Measurements from ENCODE around the gene ZSWIM4. TPM values are rescaled to one million over a fixed set of nuclear protein-coding genes. Genes with fewer than 3 reads are reported as not detected.
A peak's percentile ranks its signal among the peaks of the same experiment; 100 is the strongest.
"Not testable (repeated sequence)": the region's sequence is repeated elsewhere in the genome, so short reads cannot be mapped to it uniquely, and the experiment has no call there.

ZSWIM4 gene
- total RNA-seq, 1 donor from 2014 or later = 9.5 TPM

DNA sequence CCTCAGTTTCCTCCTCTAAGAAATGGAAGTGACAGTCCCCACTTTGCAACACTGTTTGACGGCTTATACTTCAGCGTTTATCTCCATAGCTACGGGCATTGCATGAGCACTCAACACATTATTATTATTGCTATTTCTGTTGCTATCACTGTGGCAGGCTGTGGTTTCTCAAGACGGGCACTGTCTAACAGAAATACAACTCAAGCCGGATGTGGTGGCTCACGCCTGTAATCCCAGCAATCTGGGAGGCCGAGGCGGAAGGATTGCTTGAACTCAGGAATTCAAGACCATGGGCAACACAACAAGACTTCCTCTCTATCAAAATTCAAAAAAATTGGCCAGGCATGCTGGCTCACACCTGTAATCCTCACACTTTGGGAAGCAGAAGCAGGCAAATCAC is 4.9 kb upstream of the ZSWIM4 start:
- Mint-ChIP-seq H3K9me3 (ENCODE audit: low read depth) (no peaks in the 10 kb centered on the region), H3K4me1 (ENCODE audit: low read depth) (peaks cover 48% of the 10 kb centered on the region), H3K27ac (ENCODE audit: unreplicated experiment) (peak overlapping the region; percentile 69), H3K4me3 (ENCODE audit: unreplicated experiment) (no peak overlapping the region), H3K36me3 (ENCODE audit: low read depth) (no peaks in the 10 kb centered on the region), H3K27me3 (ENCODE audit: low read depth) (no peaks in the 10 kb centered on the region)
- no peak for TF ChIP-seq CTCF (IDR thresholded peaks at IDR 0.05)
- no peak for DNase-seq (ENCODE audit: low spot score)

- H3K27ac Mint-ChIP-seq (ENCODE audit: unreplicated experiment) = peak overlapping the region; percentile 98
- H3K4me3 Mint-ChIP-seq (ENCODE audit: unreplicated experiment); H3K36me3 Mint-ChIP-seq (ENCODE audit: low read depth); H3K27me3 Mint-ChIP-seq (ENCODE audit: low read depth); DNase-seq (ENCODE audit: low spot score); H3K9me3 Mint-ChIP-seq (ENCODE audit: low read depth): not testable (repeated sequence)
- peaks cover 58% of the 10 kb centered on the region for H3K4me1 Mint-ChIP-seq (ENCODE audit: low read depth)
These were observed 1.9 kb upstream of the ZSWIM4 start for GRCh38 chr19:13793317-13793716.

DNA sequence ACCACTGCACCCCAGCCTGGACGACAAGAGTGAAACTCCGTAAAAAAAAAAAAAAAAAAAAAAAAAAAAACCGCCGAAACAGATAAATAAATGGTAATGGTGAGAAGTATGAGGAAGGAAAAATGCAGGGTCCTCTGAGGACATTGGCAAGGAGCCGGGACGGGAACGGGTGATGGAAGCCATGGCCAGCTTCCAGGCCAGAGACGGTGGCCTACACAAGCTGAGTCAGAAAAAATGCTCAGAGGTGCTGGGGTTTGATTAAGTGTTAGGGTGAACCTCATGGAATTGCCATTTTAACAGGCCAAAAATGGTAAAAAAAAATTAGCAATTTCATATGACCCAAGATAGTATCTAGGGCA is 866 bp upstream of the ZSWIM4 start:
- H3K4me1 Mint-ChIP-seq (ENCODE audit: low read depth) = peaks cover 50% of the 10 kb centered on the region
- DNase-seq (ENCODE audit: low spot score) = no peak
- peak overlapping the region; percentile 97 for H3K4me3 Mint-ChIP-seq (ENCODE audit: unreplicated experiment)
- H3K27me3 Mint-ChIP-seq (ENCODE audit: low read depth) = no peaks in the 10 kb centered on the region
- TF ChIP-seq CTCF (IDR thresholded peaks at IDR 0.05) = no peak
- H3K36me3 Mint-ChIP-seq (ENCODE audit: low read depth) = no peaks in the 10 kb centered on the region
- H3K9me3 Mint-ChIP-seq (ENCODE audit: low read depth) = no peaks in the 10 kb centered on the region
- peak overlapping the region; percentile 98 for H3K27ac Mint-ChIP-seq (ENCODE audit: unreplicated experiment)

DNA sequence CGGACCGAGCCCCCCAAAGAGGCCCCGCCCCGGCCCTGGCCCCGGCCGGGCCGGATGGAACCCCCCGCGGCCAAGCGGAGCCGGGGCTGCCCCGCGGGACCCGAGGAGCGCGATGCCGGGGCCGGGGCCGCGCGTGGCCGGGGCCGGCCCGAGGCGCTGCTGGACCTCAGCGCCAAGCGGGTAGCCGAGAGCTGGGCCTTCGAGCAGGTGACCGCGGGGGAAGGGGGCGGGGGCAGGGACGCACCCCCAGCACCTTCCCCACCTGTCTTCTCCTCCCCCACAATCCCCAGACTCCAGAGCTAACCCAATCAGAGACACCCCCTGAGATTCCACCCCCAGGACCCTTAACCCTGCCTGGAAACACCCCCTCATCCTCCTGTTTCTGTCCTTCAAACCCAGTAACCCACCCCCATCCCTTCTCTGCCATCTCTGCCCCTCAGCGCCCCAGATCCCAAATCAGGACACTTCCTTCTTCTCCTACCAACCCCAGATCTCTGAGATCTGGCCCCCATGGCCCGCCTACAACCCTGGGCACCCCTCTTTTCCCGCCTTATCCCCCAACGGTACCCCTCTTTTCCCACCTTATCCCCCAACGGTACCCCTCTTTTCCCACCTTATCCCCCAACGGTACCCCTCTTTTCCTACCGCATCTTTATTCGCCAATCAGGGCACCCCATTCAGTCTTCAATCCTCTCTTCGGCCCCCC is 505 bp downstream of the ZSWIM4 start:
- no peaks in the 10 kb centered on the region for H3K9me3 Mint-ChIP-seq (ENCODE audit: low read depth)
- peak overlapping the region; percentile 97 for H3K4me3 Mint-ChIP-seq (ENCODE audit: unreplicated experiment)
- TF ChIP-seq CTCF (IDR thresholded peaks at IDR 0.05) = no peak
- peaks cover 43% of the 10 kb centered on the region for H3K4me1 Mint-ChIP-seq (ENCODE audit: low read depth)
- no peaks in the 10 kb centered on the region for H3K36me3 Mint-ChIP-seq (ENCODE audit: low read depth)
- H3K27ac Mint-ChIP-seq (ENCODE audit: unreplicated experiment) = peak overlapping the region; percentile 94
- DNase-seq (ENCODE audit: low spot score) = no peak
- H3K27me3 Mint-ChIP-seq (ENCODE audit: low read depth) = no peaks in the 10 kb centered on the region

GRCh38 chr19:13796301-13797057 is 1.2 kb downstream of the ZSWIM4 start:
- H3K27ac Mint-ChIP-seq (ENCODE audit: unreplicated experiment) = peak overlapping the region; percentile 94
- no peaks in the 10 kb centered on the region for H3K9me3 Mint-ChIP-seq (ENCODE audit: low read depth)
- peaks cover 43% of the 10 kb centered on the region for H3K4me1 Mint-ChIP-seq (ENCODE audit: low read depth)
- H3K27me3 Mint-ChIP-seq (ENCODE audit: low read depth) = no peaks in the 10 kb centered on the region
- no peak for DNase-seq (ENCODE audit: low spot score)
- H3K36me3 Mint-ChIP-seq (ENCODE audit: low read depth) = peaks cover 7% of the 10 kb centered on the region
- H3K4me3 Mint-ChIP-seq (ENCODE audit: unreplicated experiment) = peak overlapping the region; percentile 83
- TF ChIP-seq CTCF (IDR thresholded peaks at IDR 0.05) = peak; percentile 70
